Mesenchymal stem cell (in vitro differentiated cells and primary cell): ENCODE data around the gene CPSF4. TPM values are rescaled to one million over a fixed set of nuclear protein-coding genes. Genes with fewer than 3 reads are reported as not detected.

ENCODE experiments used
- DNase-seq: peaks from one replicate; pipeline ENCODE4 v3.0.0-alpha.2; 2013
- H2AFZ ChIP-seq: one replicate; pipeline ENCODE4 v1.6.1; 2013; ENCODE audit warnings: low read depth, mild to moderate bottlenecking, control low read depth, inconsistent platforms, low read length, moderate library complexity
- H2AK5ac ChIP-seq: 2 replicates; pipeline ENCODE4 v1.6.1; 2013; ENCODE audit warnings: low read length, moderate library complexity, mild to moderate bottlenecking, inconsistent platforms; ENCODE audit not compliant: severe bottlenecking
- H2BK120ac ChIP-seq: one replicate; pipeline ENCODE4 v1.6.1; 2013; ENCODE audit warnings: low read depth, mild to moderate bottlenecking, inconsistent platforms, low read length, moderate library complexity
- H2BK12ac ChIP-seq, 2 experiments: one replicate each; pipeline ENCODE4 v1.6.1; 2013; ENCODE audit warnings: inconsistent platforms in 2 of 2, low read length in 2 of 2, mild to moderate bottlenecking in 2 of 2, moderate library complexity in 2 of 2, control low read depth in 1 of 2
- H2BK15ac ChIP-seq: one replicate; pipeline ENCODE4 v1.6.1; 2013; ENCODE audit warnings: mild to moderate bottlenecking, low read depth, inconsistent platforms; ENCODE audit not compliant: poor library complexity, severe bottlenecking
- H2BK5ac ChIP-seq: 2 replicates; pipeline ENCODE4 v1.6.1; 2013; ENCODE audit warnings: low read depth, mild to moderate bottlenecking, low read length, control low read depth, inconsistent platforms; ENCODE audit not compliant: poor library complexity, severe bottlenecking
- H3K14ac ChIP-seq, 2 experiments: one replicate each; pipeline ENCODE4 v1.6.1; 2013; ENCODE audit warnings: inconsistent platforms in 2 of 2, low read length in 2 of 2, control low read depth in 1 of 2, mild to moderate bottlenecking in 1 of 2, moderate library complexity in 1 of 2
- H3K18ac ChIP-seq, 2 experiments: one replicate each; pipeline ENCODE4 v1.6.1; 2013; ENCODE audit warnings: inconsistent platforms in 2 of 2, low read length in 2 of 2, control low read depth in 1 of 2, low read depth in 1 of 2, mild to moderate bottlenecking in 1 of 2
- H3K23ac ChIP-seq, 2 experiments: one replicate each; pipeline ENCODE4 v1.6.1; 2013; ENCODE audit warnings: inconsistent platforms in 2 of 2, low read length in 2 of 2, mild to moderate bottlenecking in 2 of 2, moderate library complexity in 2 of 2, control low read depth in 1 of 2
- H3K27ac ChIP-seq: 2 replicates; pipeline ENCODE4 v1.5.1; 2013; ENCODE audit warnings: mild to moderate bottlenecking, moderate library complexity, low read length, control low read depth, inconsistent platforms; ENCODE audit not compliant: poor library complexity, severe bottlenecking
- H3K27me3 ChIP-seq, 2 experiments: 2 replicates each; pipeline versions ENCODE4 v1.6.1 to v1.7.0; 2013; ENCODE audit warnings: low read length in 2 of 2, mild to moderate bottlenecking in 2 of 2, moderate library complexity in 2 of 2, control low read depth in 1 of 2, inconsistent platforms in 1 of 2; ENCODE audit not compliant: control insufficient read depth in 1 of 2, insufficient read depth in 1 of 2
- H3K36me3 ChIP-seq, 2 experiments: 2 replicates each; pipeline versions ENCODE4 v1.6.1 to v1.7.0; 2013; ENCODE audit warnings: low read length in 2 of 2, control low read depth in 1 of 2, inconsistent platforms in 1 of 2, low read depth in 1 of 2, mild to moderate bottlenecking in 1 of 2; ENCODE audit not compliant: insufficient read depth in 2 of 2, control insufficient read depth in 1 of 2
- H3K4ac ChIP-seq, 2 experiments: one replicate each; pipeline ENCODE4 v1.6.1; 2013; ENCODE audit warnings: inconsistent platforms in 2 of 2, low read length in 2 of 2, mild to moderate bottlenecking in 2 of 2, moderate library complexity in 2 of 2, control low read depth in 1 of 2, low read depth in 1 of 2
- H3K4me1 ChIP-seq: 2 replicates; pipeline ENCODE4 v1.6.1; 2013; ENCODE audit warnings: low read depth, low read length, control low read depth; ENCODE audit not compliant: control insufficient read depth, insufficient read depth
- H3K4me2 ChIP-seq: 2 replicates; pipeline ENCODE4 v1.6.1; 2013; ENCODE audit warnings: low read length, mild to moderate bottlenecking, inconsistent platforms; ENCODE audit not compliant: poor library complexity, severe bottlenecking
- H3K4me3 ChIP-seq, 2 experiments: 2 replicates each; pipeline versions ENCODE4 v1.5.1 to v1.7.0; 2013; ENCODE audit warnings: low read length in 2 of 2, mild to moderate bottlenecking in 2 of 2, control low read depth in 1 of 2, low read depth in 1 of 2; ENCODE audit not compliant: insufficient read depth in 1 of 2
- H3K79me1 ChIP-seq: replicated peaks from 2 replicates; pipeline ENCODE4 v1.6.1; 2013; ENCODE audit warnings: mild to moderate bottlenecking, control low read depth, low read length, inconsistent platforms; ENCODE audit not compliant: poor library complexity, severe bottlenecking
- H3K9ac ChIP-seq: 2 replicates; pipeline ENCODE4 v1.7.0; 2013; ENCODE audit warnings: mild to moderate bottlenecking, low read length, moderate library complexity
- H3K9me3 ChIP-seq: 2 replicates; pipeline ENCODE4 v1.7.0; 2013; ENCODE audit warnings: mild to moderate bottlenecking, low read length; ENCODE audit not compliant: control insufficient read depth
- H4K8ac ChIP-seq: one replicate; pipeline ENCODE4 v1.6.1; 2013; ENCODE audit warnings: inconsistent platforms, mild to moderate bottlenecking, low read length, moderate library complexity
- H4K91ac ChIP-seq: one replicate; pipeline ENCODE4 v1.6.1; 2013; ENCODE audit warnings: mild to moderate bottlenecking, low read length, inconsistent platforms
- WGBS: methylation state at CpG from one replicate; pipeline ENCODE4 v1.1.7; 2013; ENCODE audit warnings: mixed read lengths; 5-methylcytosine and 5-hydroxymethylcytosine counted together
- polyA plus RNA-seq, 2 experiments: library from polyadenylated mRNA; stranded (reverse); fragments of 200-250 nt; gene quantifications; one replicate each; pipeline ENCODE4 v1.2.3, GENCODE V29; 2013

Gene CPSF4
- polyA plus RNA-seq (2013, experiment 1 of 2) = 26.1 TPM
- polyA plus RNA-seq (2013, experiment 2 of 2) = 26.9 TPM

GRCh38 chr7:99438573-99439480, at the start of gene CPSF4, which contains the start of gene PTCD1:
Gene CPSF4, plus strand, starts transcription at chr7:99438943. Its CDS starts 140 bp downstream, at chr7:99439083.
Gene PTCD1, minus strand, starts transcription at chr7:99438798. Its CDS starts 3,556 bp downstream, at chr7:99435242.
- Histone ChIP-seq H3K14ac (peak within 1 kb of the TSS; percentile 48 to 92), H3K4ac (peak within 1 kb of the TSS; percentile 75 to 97)
- peak; percentile 96 for DNase-seq

DNA sequence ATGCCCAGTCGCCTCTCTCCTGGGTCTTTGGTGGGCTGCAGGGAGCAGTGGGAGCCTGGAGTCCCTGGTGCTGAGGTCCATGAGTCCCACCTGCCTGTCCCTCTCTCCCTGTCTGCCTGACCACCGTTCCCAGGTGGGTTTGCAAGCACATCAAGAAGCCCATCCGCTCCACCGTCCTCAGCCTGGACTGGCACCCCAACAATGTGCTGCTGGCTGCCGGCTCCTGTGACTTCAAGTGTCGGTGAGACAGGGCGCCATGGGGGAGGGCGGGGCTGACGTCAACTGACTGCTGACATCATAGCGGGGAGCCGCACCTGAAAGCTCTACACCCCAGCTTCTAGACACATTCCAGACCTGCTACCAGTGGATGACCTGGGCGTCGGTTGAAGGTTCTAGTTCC, 49.0 kb upstream of the CPSF4 start:
- Histone ChIP-seq H3K4ac (no peak overlapping the region), H3K27me3 (no peaks in the 10 kb centered on the region), H2BK5ac (no peak overlapping the region), H4K8ac (no peak overlapping the region), H3K18ac (no peak overlapping the region), H3K9me3 (no peaks in the 10 kb centered on the region), H3K14ac (no peak overlapping the region), H2BK120ac (no peak overlapping the region), H4K91ac (no peak overlapping the region), H2AFZ (no peak overlapping the region), H2AK5ac (no peak overlapping the region), H2BK15ac (no peak overlapping the region), H2BK12ac (no peak overlapping the region), H3K4me1 (peaks cover 21% of the 10 kb centered on the region), H3K4me2 (no peak overlapping the region), H3K4me3 (peak overlapping the region in 1 of 2 experiments; percentile 15), H3K9ac (no peak overlapping the region), H3K27ac (no peak overlapping the region), H3K23ac (no peak overlapping the region), H3K79me1 (peaks cover 30% of the 10 kb centered on the region), H3K36me3 (peaks cover 80% of the 10 kb centered on the region in 2 experiments)
- WGBS = 95% methylated on average over 13 of the region's 13 CpGs
- no peak for DNase-seq

More at GRCh38 chr7:99438573-99439480, at the start of gene CPSF4, which contains the start of gene PTCD1:
- Histone ChIP-seq H3K4me1 (peaks cover 19% of the 10 kb centered on the region), H3K18ac (peak within 1 kb of the TSS; percentile 86 to 94), H2BK5ac (peak within 1 kb of the TSS; percentile 74), H3K9me3 (no peaks in the 10 kb centered on the region), H3K4me2 (peak within 1 kb of the TSS; percentile 89), H2BK120ac (peak within 1 kb of the TSS; percentile 83), H3K27me3 (no peaks in the 10 kb centered on the region), H3K9ac (peak within 1 kb of the TSS; percentile 96), H4K8ac (peak within 1 kb of the TSS; percentile 94), H2AK5ac (peak within 1 kb of the TSS; percentile 91), H3K36me3 (peaks cover 26 to 37% of the 10 kb centered on the region in 2 experiments), H3K23ac (peak within 1 kb of the TSS in 1 of 2 experiments; percentile 70), H3K79me1 (peaks cover 40% of the 10 kb centered on the region), H3K27ac (peak within 1 kb of the TSS; percentile 73), H2BK12ac (peak within 1 kb of the TSS; percentile 21 to 44), H3K4me3 (peak within 1 kb of the TSS; percentile 98 to 99), H2BK15ac (peak within 1 kb of the TSS; percentile 98), H2AFZ (peak within 1 kb of the TSS; percentile 83), H4K91ac (peak within 1 kb of the TSS; percentile 97)
- WGBS = under 1% methylated on average over 76 of the region's 89 CpGs

DNA sequence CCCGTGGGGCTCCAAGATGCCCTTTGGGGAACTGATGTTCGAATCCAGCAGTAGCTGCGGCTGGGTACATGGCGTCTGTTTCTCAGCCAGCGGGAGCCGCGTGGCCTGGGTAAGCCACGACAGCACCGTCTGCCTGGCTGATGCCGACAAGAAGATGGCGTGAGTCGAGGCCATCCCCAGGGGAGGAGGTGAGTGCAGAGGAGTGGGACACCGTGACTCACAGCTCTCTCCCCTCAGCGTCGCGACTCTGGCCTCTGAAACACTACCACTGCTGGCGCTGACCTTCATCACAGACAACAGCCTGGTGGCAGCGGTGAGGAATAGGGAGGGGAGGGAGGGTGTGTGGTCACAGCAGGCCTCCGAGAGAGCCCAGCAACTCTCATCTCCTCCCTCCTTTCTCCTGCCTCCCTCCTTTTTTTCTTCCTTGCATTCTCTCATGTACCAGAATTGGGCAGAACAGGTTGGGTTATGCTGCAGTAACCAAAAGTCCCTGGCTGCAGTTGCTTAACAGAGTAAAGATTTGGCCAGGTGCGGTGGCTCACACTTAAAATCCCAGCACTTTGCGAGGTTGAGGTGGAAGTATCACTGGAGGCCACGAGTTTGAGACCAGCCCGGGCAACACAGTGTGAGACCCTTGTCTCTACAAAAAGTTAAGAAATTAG, 47.7 kb upstream of the CPSF4 start:
- H2BK120ac ChIP-seq = no peak overlapping the region
- no peak for DNase-seq
- no peak overlapping the region for H3K14ac ChIP-seq
- H2BK5ac ChIP-seq = no peak overlapping the region
- H4K91ac ChIP-seq = no peak overlapping the region
- peak overlapping the region in 1 of 2 experiments; percentile 5 for H3K4me3 ChIP-seq
- peaks cover 87% of the 10 kb centered on the region in 2 experiments for H3K36me3 ChIP-seq
- H2AK5ac ChIP-seq = no peak overlapping the region
- H3K4me2 ChIP-seq = no peak overlapping the region
- H3K4ac ChIP-seq = no peak overlapping the region
- H2AFZ ChIP-seq = no peak overlapping the region
- no peak overlapping the region for H3K18ac ChIP-seq
- no peak overlapping the region for H3K23ac ChIP-seq
- 95% methylated on average over 15 of the region's 23 CpGs for WGBS
- H3K4me1 ChIP-seq = peaks cover 21% of the 10 kb centered on the region
- H2BK15ac ChIP-seq = no peak overlapping the region
- H2BK12ac ChIP-seq = no peak overlapping the region
- H3K9ac ChIP-seq = no peak overlapping the region
- no peak overlapping the region for H4K8ac ChIP-seq
- no peaks in the 10 kb centered on the region for H3K27me3 ChIP-seq
- no peak overlapping the region for H3K27ac ChIP-seq
- peaks cover 27% of the 10 kb centered on the region for H3K79me1 ChIP-seq
- no peaks in the 10 kb centered on the region for H3K9me3 ChIP-seq

DNA sequence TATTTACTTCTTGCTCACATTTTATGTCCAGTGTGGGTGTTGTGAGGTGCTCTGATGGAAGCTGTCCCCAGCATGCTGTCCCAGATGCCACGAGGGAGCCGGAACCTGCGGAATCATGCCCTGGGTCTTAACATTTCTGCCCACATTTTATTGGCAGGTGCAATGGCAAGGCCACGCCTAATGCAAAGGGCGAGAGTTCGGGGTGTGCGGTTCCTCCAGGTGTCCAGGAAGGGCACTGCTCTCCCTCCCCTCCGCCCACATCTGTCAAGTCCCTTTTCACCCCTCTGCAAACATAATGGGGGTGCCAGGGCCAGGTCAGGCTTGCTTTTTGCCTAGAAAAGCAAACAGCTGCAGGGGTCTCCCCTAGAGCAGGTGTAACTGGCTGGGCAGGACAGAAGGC, 46.7 kb upstream of the CPSF4 start:
- Histone ChIP-seq H3K9ac (no peak overlapping the region), H4K91ac (no peak overlapping the region), H3K79me1 (peaks cover 26% of the 10 kb centered on the region), H2BK5ac (no peak overlapping the region), H3K27ac (no peak overlapping the region), H2AFZ (no peak overlapping the region), H3K27me3 (no peaks in the 10 kb centered on the region), H3K4me3 (no peak overlapping the region), H3K9me3 (no peaks in the 10 kb centered on the region), H3K4me2 (peak overlapping the region; percentile 76), H3K36me3 (peaks cover 85% of the 10 kb centered on the region in 2 experiments), H3K23ac (no peak overlapping the region), H3K18ac (no peak overlapping the region), H2BK12ac (no peak overlapping the region), H3K4ac (no peak overlapping the region), H2BK120ac (no peak overlapping the region), H3K4me1 (peaks cover 21% of the 10 kb centered on the region), H2AK5ac (no peak overlapping the region), H2BK15ac (no peak overlapping the region), H4K8ac (no peak overlapping the region), H3K14ac (no peak overlapping the region)
- no peak for DNase-seq
- WGBS = 99% methylated on average over 8 of the region's 8 CpGs
